Thyroid gland (tissue), 4 donors: ENCODE data around the gene IL2RA. TPM values are rescaled to one million over a fixed set of nuclear protein-coding genes. Genes with fewer than 3 reads are reported as not detected.

Experiments used
- DNase-seq, 2 donors: peaks; one replicate each; pipeline ENCODE4 v3.0.0-alpha.2; 2019
- H3K27ac ChIP-seq, 3 donors: fragments of 200-600 bp; sonication (generic); 1 replicate in 2 of 3; 2 replicates in 1 of 3; pipeline ENCODE4 v1.5.1; 2016 to 2019; ENCODE audit warnings: mild to moderate bottlenecking in 1 of 3, moderate library complexity in 1 of 3
- H3K27me3 ChIP-seq: fragments of 200-600 bp; sonication (generic); one replicate; pipeline ENCODE4 v1.5.1; 2019
- H3K36me3 ChIP-seq, 2 donors: fragments of 200-600 bp; sonication (generic); one replicate each; pipeline ENCODE4 v1.5.1; 2016 to 2019
- H3K4me1 ChIP-seq, 2 donors: fragments of 200-600 bp; sonication (generic); one replicate each; pipeline ENCODE4 v1.5.1; 2017 to 2019
- H3K4me3 ChIP-seq, 3 donors: fragments of 200-600 bp; sonication (generic); replicated peaks in 1 of 3; 1 replicate in 2 of 3; 2 replicates in 1 of 3; pipeline ENCODE4 v1.5.1; 2016; ENCODE audit warnings: mild to moderate bottlenecking in 1 of 3
- H3K9me3 ChIP-seq: fragments of 200-600 bp; sonication (generic); one replicate; pipeline ENCODE4 v1.5.1; 2017
- POLR2A ChIP-seq, 2 donors: fragments of 450-650 bp; IDR thresholded peaks; one replicate each; pipeline ENCODE4 v1.6.1; 2017; ENCODE audit warnings: antibody characterized with exemption in 2 of 2, mild to moderate bottlenecking in 2 of 2, moderate library complexity in 1 of 2
- WGBS, 2 donors: methylation state at CpG; one replicate each; pipeline ENCODE4 v1.1.5; 2017; 5-methylcytosine and 5-hydroxymethylcytosine counted together
- intact Hi-C: fragments of 100-400 bp; cut with DNase I; formaldehyde crosslinking; loops from one replicate; pipeline ENCODE4 v1.15.1; 2023
- total RNA-seq, 4 donors: library from RNA; depleted of rRNA; stranded (reverse); fragments of >200 nt; gene quantifications; one replicate each; pipeline ENCODE4 v1.2.3, GENCODE V29; 2016
- TF ChIP-seq, protein P1 (sequence below), 6 experiments: fragments of 200-600 bp in 3 of 6; fragments of 450-650 bp in 3 of 6; sonication (generic) in 3 of 6; IDR thresholded peaks; one replicate each; pipeline ENCODE4 v1.5.1; 2016 to 2019; ENCODE audit warnings: antibody characterized with exemption in 6 of 6, mild to moderate bottlenecking in 2 of 6, inconsistent platforms in 1 of 6, moderate library complexity in 1 of 6

Gene IL2RA
- total RNA-seq, 4 donors from 2014 or later: 1.7 to 11.3 (median 2.3) TPM

GRCh38 chr10:6089334-6090219 lies 27.4 kb upstream of the IL2RA start:
- 1% methylated on average over 46 to 48 of the region's 53 CpGs for WGBS, 2 donors
- intact Hi-C loops: loop anchor here (10.0 kb wide), 1 partner anchor 75 kb away; no protein-coding TSS in a partner anchor

GRCh38 chr10:6088721-6089333 lies 26.7 kb upstream of the IL2RA start, which contains the start of gene RBM17:
RBM17 (plus strand) TSS chr10:6089034; CDS start chr10:6097066, 8,032 bp downstream.
- H3K4me1 ChIP-seq: peaks cover 29 to 41% of the 10 kb centered on the region in 2 donors

More at GRCh38 chr10:6089334-6090219, 27.4 kb upstream of the IL2RA start:
- H3K36me3 ChIP-seq: no peaks in the 10 kb centered on the region
- H3K27me3 ChIP-seq: no peaks in the 10 kb centered on the region
- peak overlapping the region; percentile 60 to 90 (median 89) for H3K4me3 ChIP-seq
- peaks cover 29 to 43% of the 10 kb centered on the region in 2 donors for H3K4me1 ChIP-seq
- peak overlapping the region; percentile 59 to 79 (median 71) for H3K27ac ChIP-seq
- no peaks in the 10 kb centered on the region for H3K9me3 ChIP-seq
- DNase-seq: peak; percentile 15 to 23
- TF ChIP-seq POLR2A (IDR thresholded peaks at IDR 0.05): no peak
- TF ChIP-seq, protein P1, sequence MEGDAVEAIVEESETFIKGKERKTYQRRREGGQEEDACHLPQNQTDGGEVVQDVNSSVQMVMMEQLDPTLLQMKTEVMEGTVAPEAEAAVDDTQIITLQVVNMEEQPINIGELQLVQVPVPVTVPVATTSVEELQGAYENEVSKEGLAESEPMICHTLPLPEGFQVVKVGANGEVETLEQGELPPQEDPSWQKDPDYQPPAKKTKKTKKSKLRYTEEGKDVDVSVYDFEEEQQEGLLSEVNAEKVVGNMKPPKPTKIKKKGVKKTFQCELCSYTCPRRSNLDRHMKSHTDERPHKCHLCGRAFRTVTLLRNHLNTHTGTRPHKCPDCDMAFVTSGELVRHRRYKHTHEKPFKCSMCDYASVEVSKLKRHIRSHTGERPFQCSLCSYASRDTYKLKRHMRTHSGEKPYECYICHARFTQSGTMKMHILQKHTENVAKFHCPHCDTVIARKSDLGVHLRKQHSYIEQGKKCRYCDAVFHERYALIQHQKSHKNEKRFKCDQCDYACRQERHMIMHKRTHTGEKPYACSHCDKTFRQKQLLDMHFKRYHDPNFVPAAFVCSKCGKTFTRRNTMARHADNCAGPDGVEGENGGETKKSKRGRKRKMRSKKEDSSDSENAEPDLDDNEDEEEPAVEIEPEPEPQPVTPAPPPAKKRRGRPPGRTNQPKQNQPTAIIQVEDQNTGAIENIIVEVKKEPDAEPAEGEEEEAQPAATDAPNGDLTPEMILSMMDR (IDR thresholded peaks at IDR 0.05): no peak

GRCh38 chr10:6086375-6087233 lies 24.4 kb upstream of the IL2RA start:
- peaks cover 27 to 37% of the 10 kb centered on the region in 2 donors for H3K4me1 ChIP-seq
- no peaks in the 10 kb centered on the region for H3K9me3 ChIP-seq
- H3K27ac ChIP-seq: peak overlapping the region in 2 of 3 donors; percentile 21 to 31
- intact Hi-C loops: loop anchor here (10.0 kb wide), 1 partner anchor 72 kb away; no protein-coding TSS in a partner anchor
- TF ChIP-seq, protein P1 (IDR thresholded peaks at IDR 0.05): peak in 5 of 6 experiments; percentile 52 to 78 (median 58)
- TF ChIP-seq POLR2A (IDR thresholded peaks at IDR 0.05): no peak
- 23 to 24% methylated on average over 19 of the region's 19 CpGs for WGBS, 2 donors
- H3K36me3 ChIP-seq: no peaks in the 10 kb centered on the region
- H3K4me3 ChIP-seq: no peak overlapping the region
- no peaks in the 10 kb centered on the region for H3K27me3 ChIP-seq
- peak; percentile 81 to 90 for DNase-seq

More at GRCh38 chr10:6088721-6089333, 26.7 kb upstream of the IL2RA start, which contains the start of gene RBM17:
- H3K27ac ChIP-seq: peak within 1 kb of the TSS; percentile 59 to 79 (median 71)
- TF ChIP-seq, protein P1 (IDR thresholded peaks at IDR 0.05): peak; percentile 99 to 100 (median 100)
- TF ChIP-seq POLR2A (IDR thresholded peaks at IDR 0.05): peak in 1 of 2 donors; percentile 77
- DNase-seq: peak; percentile 96
- H3K36me3 ChIP-seq: no peaks in the 10 kb centered on the region
- peak within 1 kb of the TSS; percentile 60 to 90 (median 89) for H3K4me3 ChIP-seq
- intact Hi-C loops: loop anchor here (10.0 kb wide), 1 partner anchor 74 kb away; no protein-coding TSS in a partner anchor
- 0 to 3% methylated on average over 7 to 8 of the region's 77 CpGs for WGBS, 2 donors
- no peaks in the 10 kb centered on the region for H3K9me3 ChIP-seq
- H3K27me3 ChIP-seq: no peaks in the 10 kb centered on the region

DNA sequence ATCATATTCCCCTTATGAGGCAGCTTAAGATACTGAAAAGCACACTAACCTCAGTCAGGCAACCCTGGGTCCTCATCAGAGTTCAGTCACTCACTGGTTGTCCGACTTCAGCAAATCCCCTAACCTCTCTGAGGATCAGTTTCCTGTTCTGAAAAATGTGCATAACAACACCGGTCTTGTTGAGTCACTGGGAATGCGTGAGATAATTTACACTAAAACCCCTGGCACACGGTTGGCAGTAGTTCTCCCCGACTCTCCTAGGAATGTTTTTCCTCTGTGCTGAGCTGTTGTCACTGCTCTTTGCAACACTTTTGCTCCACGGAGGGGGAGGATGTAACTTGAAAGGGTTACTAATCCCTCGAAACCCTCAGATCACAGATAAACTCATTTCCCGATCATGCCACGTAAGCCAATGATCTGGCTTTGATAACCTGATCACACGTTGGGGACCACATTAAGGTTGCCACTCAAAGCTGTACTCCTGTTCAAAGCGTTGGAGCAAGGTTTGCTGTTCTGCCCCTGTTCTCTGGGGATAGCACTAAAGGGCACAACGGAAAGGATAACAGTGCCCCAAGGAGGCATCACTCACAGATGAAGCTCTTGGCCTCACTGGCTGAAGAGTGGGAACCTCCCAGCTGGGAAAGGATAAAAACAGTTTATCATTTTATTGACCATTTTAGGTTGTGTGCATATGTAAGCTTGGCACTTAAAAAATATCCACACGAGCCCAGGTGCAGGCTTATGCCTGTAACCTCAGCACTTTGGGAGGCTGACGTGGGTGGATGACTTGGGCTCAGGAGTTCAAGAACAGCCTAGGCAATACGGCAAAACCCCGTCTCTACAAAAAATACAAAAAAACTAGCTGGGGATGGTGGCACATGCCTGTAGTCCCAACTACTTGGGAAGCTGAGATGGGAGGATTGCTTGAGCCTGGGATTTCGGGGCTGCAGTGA lies 21.6 kb upstream of the IL2RA start:
- no peak for DNase-seq
- Histone ChIP-seq H3K27ac (peak overlapping the region in 1 of 3 donors; percentile 44), H3K36me3 (no peaks in the 10 kb centered on the region), H3K9me3 (no peaks in the 10 kb centered on the region), H3K4me1 (peaks cover 4 to 19% of the 10 kb centered on the region in 2 donors), H3K4me3 (no peak overlapping the region), H3K27me3 (no peaks in the 10 kb centered on the region)
- intact Hi-C loops: loop anchor here (10.0 kb wide), 1 partner anchor 69 kb away; no protein-coding TSS in a partner anchor
- WGBS, 2 donors: 46 to 55% methylated on average over 15 to 17 of the region's 17 CpGs
- TF ChIP-seq, protein P1 (IDR thresholded peaks at IDR 0.05): no peak
- TF ChIP-seq POLR2A (IDR thresholded peaks at IDR 0.05): no peak
